ENCODE measurements around the gene FLRT3.

DNA sequence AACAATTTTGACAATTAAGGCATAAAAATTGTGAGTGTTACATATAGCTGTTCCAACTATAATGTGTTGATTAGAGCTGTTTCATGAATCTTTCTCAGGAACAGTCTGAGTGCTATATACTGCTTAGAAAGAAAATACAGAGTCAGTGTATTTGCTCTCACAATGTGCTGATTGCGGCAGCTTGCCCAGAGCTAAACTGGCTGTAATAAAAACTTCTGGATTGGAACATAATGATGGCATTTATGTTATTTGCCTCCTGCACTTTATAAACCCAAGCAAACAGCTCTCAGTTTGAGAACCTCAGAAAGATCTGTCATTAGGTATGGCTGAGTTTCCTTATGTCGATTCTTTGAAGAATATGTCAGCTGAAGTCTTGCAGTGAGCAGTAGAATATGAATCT lies 29.5 kb downstream of the FLRT3 start:
- TF ChIP-seq, protein P1, sequence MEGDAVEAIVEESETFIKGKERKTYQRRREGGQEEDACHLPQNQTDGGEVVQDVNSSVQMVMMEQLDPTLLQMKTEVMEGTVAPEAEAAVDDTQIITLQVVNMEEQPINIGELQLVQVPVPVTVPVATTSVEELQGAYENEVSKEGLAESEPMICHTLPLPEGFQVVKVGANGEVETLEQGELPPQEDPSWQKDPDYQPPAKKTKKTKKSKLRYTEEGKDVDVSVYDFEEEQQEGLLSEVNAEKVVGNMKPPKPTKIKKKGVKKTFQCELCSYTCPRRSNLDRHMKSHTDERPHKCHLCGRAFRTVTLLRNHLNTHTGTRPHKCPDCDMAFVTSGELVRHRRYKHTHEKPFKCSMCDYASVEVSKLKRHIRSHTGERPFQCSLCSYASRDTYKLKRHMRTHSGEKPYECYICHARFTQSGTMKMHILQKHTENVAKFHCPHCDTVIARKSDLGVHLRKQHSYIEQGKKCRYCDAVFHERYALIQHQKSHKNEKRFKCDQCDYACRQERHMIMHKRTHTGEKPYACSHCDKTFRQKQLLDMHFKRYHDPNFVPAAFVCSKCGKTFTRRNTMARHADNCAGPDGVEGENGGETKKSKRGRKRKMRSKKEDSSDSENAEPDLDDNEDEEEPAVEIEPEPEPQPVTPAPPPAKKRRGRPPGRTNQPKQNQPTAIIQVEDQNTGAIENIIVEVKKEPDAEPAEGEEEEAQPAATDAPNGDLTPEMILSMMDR (IDR thresholded peaks at IDR 0.05), result no peak
- TF ChIP-seq POLR2A (IDR thresholded peaks at IDR 0.05) (no peak), EP300 (IDR thresholded peaks at IDR 0.05) (no peak)

Measured in ovary (tissue), 3 donors.